Heart right ventricle (tissue), 16 donors: ENCODE data around the gene ZMYM1. TPM values are rescaled to one million over a fixed set of nuclear protein-coding genes. Genes with fewer than 3 reads are reported as not detected.
"Not testable (repeated sequence)": the region's sequence is repeated elsewhere in the genome, so short reads cannot be mapped to it uniquely, and the experiment has no call there.

ENCODE experiments used
- ATAC-seq, 8 donors: fragments of 200-7000 bp; cut with Tn5 transposase; one replicate each; pipeline ENCODE4 v1.9.1; 2020; ENCODE audit warnings: mild to moderate bottlenecking in 8 of 8, moderate library complexity in 8 of 8, moderate number of reproducible peaks in 1 of 8
- DNase-seq, 2 donors: peaks; one replicate each; pipeline ENCODE4 v3.0.0-alpha.2; 2020
- H3K27ac ChIP-seq, 10 donors: fragments of 200-600 bp; sonication (generic) in 2 of 10; one replicate each; pipeline versions ENCODE4 v1.5.0 to v1.8.0; 2020 to 2022; ENCODE audit warnings: mild to moderate bottlenecking in 3 of 10
- H3K27me3 ChIP-seq, 7 donors: fragments of 200-600 bp; one replicate each; pipeline ENCODE4 v1.8.0; 2021 to 2022; ENCODE audit warnings: mild to moderate bottlenecking in 2 of 7
- H3K36me3 ChIP-seq, 9 donors: fragments of 200-600 bp; sonication (generic) in 1 of 9; one replicate each; pipeline versions ENCODE4 v1.5.0 to v1.8.0; 2020 to 2022; ENCODE audit warnings: mild to moderate bottlenecking in 2 of 9
- H3K4me1 ChIP-seq, 9 donors: fragments of 200-600 bp; sonication (generic) in 1 of 9; one replicate each; pipeline versions ENCODE4 v1.5.0 to v1.8.0; 2020 to 2022; ENCODE audit warnings: mild to moderate bottlenecking in 4 of 9
- H3K4me3 ChIP-seq, 10 donors: fragments of 200-600 bp; sonication (generic) in 2 of 10; one replicate each; pipeline versions ENCODE4 v1.5.0 to v1.8.0; 2020 to 2022; ENCODE audit warnings: mild to moderate bottlenecking in 7 of 10, moderate library complexity in 2 of 10
- H3K9me3 ChIP-seq, 11 donors: fragments of 200-600 bp in 10 of 11; sonication (generic) in 2 of 11; one replicate each; pipeline versions ENCODE4 v1.5.0 to v1.8.0; 2013 to 2022; ENCODE audit warnings: mild to moderate bottlenecking in 2 of 11, control low read depth in 1 of 11, moderate library complexity in 1 of 11
- CTCF ChIP-seq, 9 donors: fragments of 200-600 bp; sonication (generic) in 2 of 9; IDR thresholded peaks; one replicate each; pipeline versions ENCODE4 v1.5.0 to v1.8.0; 2021 to 2022; ENCODE audit warnings: antibody characterized with exemption in 9 of 9, mild to moderate bottlenecking in 5 of 9, moderate library complexity in 1 of 9
- WGBS, 2 donors: extraction: QIAGEN DNeasy Blood & Tissue Kit; methylation state at CpG; one replicate each; pipeline ENCODE4 v1.1.7; 2013; ENCODE audit warnings: inconsistent platforms in 1 of 2; 5-methylcytosine and 5-hydroxymethylcytosine counted together
- intact Hi-C, 10 donors: fragments of 100-400 bp; cut with DNase I; formaldehyde crosslinking; loops; one replicate each; pipeline versions ENCODE4 v1.11.1 to v1.14.2; 2022
- polyA plus RNA-seq, 2 donors: library from polyadenylated mRNA; stranded (reverse); fragments of 200-250 nt; gene quantifications; one replicate each; pipeline ENCODE4 v1.2.3, GENCODE V29; 2013
- total RNA-seq, 10 donors: library from RNA; stranded (reverse); fragmentation: NEBNext Ultra II Directional in 3 of 10; extraction: Animal tissue kit (Norgen Biotek cat#: 25700) in 3 of 10; gene quantifications; one replicate each; pipeline versions ENCODE4 v1.2.1 to v1.2.4, GENCODE V29; 2021 to 2023
- donor health status: Arrhythmogenic right ventricular cardiomyopathy.
- donor health status: ischemic (EF 13 %, LVEDD 7.1; RV severe dilation, severe dysfunction).
- donor health status: healthy with polysubstance abuse.
- donor health status: DM: no; HTN: yes; CAD: no.
- donor health status: DM: no; HTN: no; CAD: no.
- donor health status: ischemic (EF 25% LVEDD 6.9; RV normal size, moderate dysfunction).
- donor health status: ischemic (EF 25% LVEDD 5.7; RV mildly dilated, moderate dysfunction).
- donor health status: healthy.
- donor health status: DM: yes; HTN: yes; CAD: no.
- donor health status: Ischemic cardiomyopathy.
- donor health status: ischemic (EF 35%, LVEDD 5.7; RV mildly dilated, moderate dysfunction).
- donor health status: nonischemic (EF 11% LVEDD 7.7; RV severe dilation, severe dysfunction).
- donor health status: DM: yes; HTN: yes; CAD: no.
- donor health status: PGD.
- donor health status: ischemic (EF 29% LVEDD 5.4; RV normal size, mild dysfunction).
- donor health status: nonischemic (EF 23%, LVEDD 6.1; RV moderate dilation, normal function).

Gene ZMYM1
- total and polyA plus RNA-seq, 12 donors = 1.2 to 11.0 (median 7.3) TPM

GRCh38 chr1:35073265-35073811 is 5.8 kb upstream of the ZMYM1 start:
- intact Hi-C loops = no loop called here
- no peak overlapping the region for H3K27ac ChIP-seq
- H3K36me3 ChIP-seq = no peaks in the 10 kb centered on the region
- H3K4me3 ChIP-seq = no peak overlapping the region
- WGBS, 2 donors = 90 to 91% methylated on average over 1 of the region's 1 CpG
- H3K4me1 ChIP-seq = no peaks in the 10 kb centered on the region
- no peak for TF ChIP-seq CTCF (IDR thresholded peaks at IDR 0.05)
- peaks cover 0 to 14% (median 0%) of the 10 kb centered on the region in 11 donors for H3K9me3 ChIP-seq
- no peaks in the 10 kb centered on the region for H3K27me3 ChIP-seq
- DNase-seq (no peak), ATAC-seq (no peak)

GRCh38 chr1:35076426-35076825 is 2.8 kb upstream of the ZMYM1 start:
- WGBS, 2 donors = 74 to 90% methylated on average over 8 of the region's 8 CpGs
- intact Hi-C loops = loop anchor here in 1 of 10 donors (5.0 kb wide), 1 partner anchor 44 kb away; the partner anchor contains the start of gene ZMYM6
- not testable (repeated sequence) for H3K27me3 ChIP-seq, H3K4me3 ChIP-seq, DNase-seq, H3K36me3 ChIP-seq, H3K9me3 ChIP-seq, H3K27ac ChIP-seq, ATAC-seq
- H3K4me1 ChIP-seq = peaks cover 4 to 18% (median 15%) of the 10 kb centered on the region in 9 donors

- intact Hi-C loops = no loop called here
- no peak for DNase-seq
- Histone ChIP-seq H3K27ac (peak overlapping the region in 7 of 10 donors; percentile 82 to 93 (median 87)), H3K4me1 (peaks cover 4 to 18% (median 15%) of the 10 kb centered on the region in 9 donors), H3K9me3 (peaks cover 0 to 8% (median 0%) of the 10 kb centered on the region in 11 donors), H3K27me3 (no peaks in the 10 kb centered on the region), H3K36me3 (peaks cover 0 to 6% (median 0%) of the 10 kb centered on the region in 9 donors), H3K4me3 (peak overlapping the region in 9 of 10 donors; percentile 50 to 88 (median 76))
- ATAC-seq = peak in 1 of 8 donors; percentile 10
- WGBS, 2 donors = 87 to 88% methylated on average over 13 of the region's 13 CpGs
- no peak for TF ChIP-seq CTCF (IDR thresholded peaks at IDR 0.05)
Measured at GRCh38 chr1:35080171-35080854, 1.1 kb downstream of the ZMYM1 start.

- peaks cover 0 to 6% (median 0%) of the 10 kb centered on the region in 9 donors for H3K36me3 ChIP-seq
- no peak overlapping the region for H3K27ac ChIP-seq
- ATAC-seq (no peak), DNase-seq (no peak)
- intact Hi-C loops = no loop called here
- H3K27me3 ChIP-seq = no peaks in the 10 kb centered on the region
- H3K4me3 ChIP-seq = no peak overlapping the region
- TF ChIP-seq CTCF (IDR thresholded peaks at IDR 0.05) = no peak
- H3K9me3 ChIP-seq = peaks cover 0 to 8% (median 0%) of the 10 kb centered on the region in 11 donors
- peaks cover 0 to 7% (median 4%) of the 10 kb centered on the region in 9 donors for H3K4me1 ChIP-seq
Measured at GRCh38 chr1:35085421-35085820, 6.2 kb downstream of the ZMYM1 start.

GRCh38 chr1:35097224-35097623 is 18.0 kb downstream of the ZMYM1 start:
- Histone ChIP-seq H3K36me3 (peaks cover 0 to 96% (median 44%) of the 10 kb centered on the region in 9 donors), H3K4me3 (no peak overlapping the region), H3K27ac (no peak overlapping the region), H3K27me3 (no peaks in the 10 kb centered on the region), H3K9me3 (no peaks in the 10 kb centered on the region), H3K4me1 (no peaks in the 10 kb centered on the region)
- DNase-seq (no peak), ATAC-seq (no peak)
- intact Hi-C loops = no loop called here
- 0% methylated on average over 1 of the region's 1 CpG for WGBS, 2 donors
- no peak for TF ChIP-seq CTCF (IDR thresholded peaks at IDR 0.05)
